Fibroblast of lung (primary cell): ENCODE data around the gene PHF3. TPM values are rescaled to one million over a fixed set of nuclear protein-coding genes. Genes with fewer than 3 reads are reported as not detected.

Source experiments
- DNase-seq, 2 donors: peaks; one replicate each; pipeline versions ENCODE4 v3.0.0 to v3.0.0-alpha.2; 2010; ENCODE audit warnings: low read depth in 2 of 2
- H2AFZ ChIP-seq: 2 replicates; pipeline ENCODE4 v1.5.1; 2012; ENCODE audit warnings: low read length, control low read depth, inconsistent platforms
- H3K27ac ChIP-seq: 2 replicates; pipeline ENCODE4 v1.5.1; 2011; ENCODE audit warnings: low read length, control low read depth; ENCODE audit not compliant: insufficient read depth
- H3K27me3 ChIP-seq: 2 replicates; pipeline ENCODE4 v1.5.1; 2011; ENCODE audit warnings: mild to moderate bottlenecking, low read length; ENCODE audit not compliant: control insufficient read depth, insufficient read depth
- H3K36me3 ChIP-seq: 2 replicates; pipeline ENCODE4 v1.5.1; 2011; ENCODE audit warnings: low read length; ENCODE audit not compliant: control insufficient read depth, insufficient read depth
- H3K4me1 ChIP-seq: 2 replicates; pipeline ENCODE4 v1.5.1; 2011; ENCODE audit warnings: low read length; ENCODE audit not compliant: control insufficient read depth, insufficient read depth; ENCODE audit errors: extremely low read depth
- H3K4me2 ChIP-seq: 2 replicates; pipeline ENCODE4 v1.5.1; 2011; ENCODE audit warnings: low read length, control low read depth; ENCODE audit not compliant: insufficient read depth; ENCODE audit errors: extremely low read depth
- H3K4me3 ChIP-seq, 4 experiments: fragments of 200-600 bp in 1 of 4; sonication (generic) in 1 of 4; replicated peaks in 1 of 4; 2 replicates each; pipeline ENCODE4 v1.5.1; 2011 to 2016; ENCODE audit warnings: low read length in 4 of 4, low read depth in 3 of 4, mild to moderate bottlenecking in 3 of 4, control low read depth in 2 of 4, inconsistent platforms in 1 of 4, mixed read lengths in 1 of 4; ENCODE audit not compliant: insufficient read depth in 1 of 4; ENCODE audit errors: control extremely low read depth in 1 of 4
- H3K79me2 ChIP-seq: 2 replicates; pipeline ENCODE4 v1.5.1; 2012; ENCODE audit warnings: mild to moderate bottlenecking, low read length, inconsistent platforms; ENCODE audit not compliant: control insufficient read depth, insufficient read depth
- H3K9ac ChIP-seq: 2 replicates; pipeline ENCODE4 v1.5.1; 2011; ENCODE audit warnings: mild to moderate bottlenecking, low read length, control low read depth; ENCODE audit not compliant: insufficient read depth
- H3K9me3 ChIP-seq: 2 replicates; pipeline ENCODE4 v1.5.1; 2012; ENCODE audit warnings: low read depth, low read length; ENCODE audit not compliant: control insufficient read depth, insufficient read depth
- H4K20me1 ChIP-seq: 2 replicates; pipeline ENCODE4 v1.5.1; 2011; ENCODE audit warnings: low read length; ENCODE audit not compliant: control insufficient read depth, insufficient read depth; ENCODE audit errors: extremely low read depth
- CTCF ChIP-seq, 2 donors: IDR thresholded peaks in 1 of 2; conservative IDR thresholded peaks in 1 of 2; 1 replicate in 1 of 2; 2 replicates in 1 of 2; pipeline ENCODE4 v1.5.1; 2011 to 2012; ENCODE audit warnings: low read length in 2 of 2, control low read depth in 1 of 2, inconsistent platforms in 1 of 2, low read depth in 1 of 2, mild to moderate bottlenecking in 1 of 2
- EZH2 ChIP-seq: IDR thresholded peaks from 2 replicates; pipeline ENCODE4 v1.5.1; 2012; ENCODE audit warnings: low read length, control low read depth, mild to moderate bottlenecking; ENCODE audit errors: missing control alignments
- polyA plus RNA-seq, 2 donors: library from polyadenylated mRNA; depleted of rRNA in 1 of 2; stranded (reverse) in 1 of 2; unstranded in 1 of 2; fragments of >200 nt; gene quantifications; 2 replicates each; pipeline ENCODE4 v1.2.1, GENCODE V29; 2011 to 2012; ENCODE audit warnings: missing spikeins in 1 of 2
- total RNA-seq: library from RNA; depleted of rRNA; stranded (reverse); fragments of >200 nt; gene quantifications from 2 replicates; pipeline ENCODE4 v1.2.1, GENCODE V29; 2014

Gene PHF3
- total and polyA plus RNA-seq, 2 donors (not counting 1 experiment from before 2014, with no cell fraction given): 22.2 to 71.5 TPM

DNA sequence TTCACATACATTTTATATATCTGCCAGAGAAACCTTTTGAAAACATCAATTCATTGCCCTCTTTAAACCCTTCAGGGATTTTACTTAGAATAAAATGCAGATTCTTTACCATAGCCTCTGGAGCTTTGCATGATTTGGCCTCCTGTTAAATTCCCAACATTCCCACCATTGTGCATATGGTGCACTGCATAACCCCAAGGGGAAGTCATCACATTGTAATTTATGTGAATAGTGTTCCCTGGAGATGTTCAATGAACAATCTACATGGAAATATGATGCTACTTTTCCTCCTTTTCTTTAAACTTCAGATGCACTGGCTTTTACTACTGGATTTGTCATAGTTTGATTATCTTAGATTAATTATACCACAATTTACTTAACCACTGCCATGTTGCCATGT lies 94.7 kb downstream of the PHF3 start:
- no peak overlapping the region for H3K4me3 ChIP-seq
- no peaks in the 10 kb centered on the region for H3K36me3 ChIP-seq
- no peaks in the 10 kb centered on the region for H3K79me2 ChIP-seq
- H4K20me1 ChIP-seq: no peaks in the 10 kb centered on the region
- H3K27ac ChIP-seq: no peak overlapping the region
- H3K27me3 ChIP-seq: no peaks in the 10 kb centered on the region
- no peak overlapping the region for H2AFZ ChIP-seq
- DNase-seq: no peak
- no peak overlapping the region for H3K4me2 ChIP-seq
- H3K9me3 ChIP-seq: no peaks in the 10 kb centered on the region
- H3K9ac ChIP-seq: no peak overlapping the region
- TF ChIP-seq CTCF (conservative IDR thresholded peaks at IDR 0.05 in 1 of 2, IDR thresholded peaks at IDR 0.05 in 1 of 2; ENCODE audit: low read depth in 1 of 2, low read length in 2 of 2) (no peak), EZH2 (no peak)
- peaks cover 4% of the 10 kb centered on the region for H3K4me1 ChIP-seq

- H2AFZ ChIP-seq: no peak overlapping the region
- no peak for TF ChIP-seq CTCF (conservative IDR thresholded peaks at IDR 0.05 in 1 of 2, IDR thresholded peaks at IDR 0.05 in 1 of 2; ENCODE audit: low read depth in 1 of 2, low read length in 2 of 2)
- no peak for TF ChIP-seq EZH2
- no peaks in the 10 kb centered on the region for H3K9me3 ChIP-seq
- no peak overlapping the region for H3K9ac ChIP-seq
- H3K4me2 ChIP-seq: peak overlapping the region; percentile 37
- no peaks in the 10 kb centered on the region for H3K27me3 ChIP-seq
- no peaks in the 10 kb centered on the region for H3K79me2 ChIP-seq
- H3K4me3 ChIP-seq: no peak overlapping the region
- DNase-seq: peak in 1 of 2 donors; percentile 17
- H3K4me1 ChIP-seq: peaks cover 4% of the 10 kb centered on the region
- H4K20me1 ChIP-seq: no peaks in the 10 kb centered on the region
- H3K27ac ChIP-seq: no peak overlapping the region
- H3K36me3 ChIP-seq: no peaks in the 10 kb centered on the region
Measured at GRCh38 chr6:63731930-63732329, 96.3 kb downstream of the PHF3 start.

DNA sequence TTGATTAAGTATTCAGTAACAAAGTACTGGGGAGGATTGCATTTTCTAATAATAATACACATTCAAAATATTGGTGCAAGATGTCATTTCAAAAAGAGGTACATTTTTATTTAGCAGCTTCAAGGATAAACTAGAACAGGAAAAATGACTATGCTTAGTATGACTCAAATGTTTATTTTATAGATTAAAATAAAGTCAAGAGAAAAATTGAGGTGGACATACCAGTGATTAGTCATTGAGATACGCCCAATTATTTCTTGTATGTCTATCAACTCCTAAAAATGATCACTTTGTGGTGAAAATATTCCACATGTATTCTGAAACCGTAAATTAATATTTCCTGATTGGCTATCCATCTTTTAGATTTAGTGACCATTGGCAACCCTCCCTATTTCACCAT lies 96.7 kb downstream of the PHF3 start:
- H3K36me3 ChIP-seq: no peaks in the 10 kb centered on the region
- H3K27ac ChIP-seq: no peak overlapping the region
- H3K79me2 ChIP-seq: no peaks in the 10 kb centered on the region
- H2AFZ ChIP-seq: no peak overlapping the region
- DNase-seq: peak; percentile 27 to 51
- no peak overlapping the region for H3K4me2 ChIP-seq
- peaks cover 4% of the 10 kb centered on the region for H3K4me1 ChIP-seq
- H3K9ac ChIP-seq: no peak overlapping the region
- no peaks in the 10 kb centered on the region for H4K20me1 ChIP-seq
- H3K4me3 ChIP-seq: no peak overlapping the region
- no peaks in the 10 kb centered on the region for H3K9me3 ChIP-seq
- TF ChIP-seq EZH2 (no peak), CTCF (conservative IDR thresholded peaks at IDR 0.05 in 1 of 2, IDR thresholded peaks at IDR 0.05 in 1 of 2; ENCODE audit: low read depth in 1 of 2, low read length in 2 of 2) (no peak)
- H3K27me3 ChIP-seq: no peaks in the 10 kb centered on the region
